ENCODE results near the gene TRAF4.
"Not testable (repeated sequence)": the region's sequence is repeated elsewhere in the genome, so short reads cannot be mapped to it uniquely, and the experiment has no call there.

Gene TRAF4

GRCh38 chr17:28715217-28715616 is 28.6 kb upstream of the TRAF4 start:
- ATAC-seq (no peak), DNase-seq (no peak)

GRCh38 chr17:28716740-28717577 is 26.9 kb upstream of the TRAF4 start:
- DNase-seq, result no peak

GRCh38 chr17:28717578-28718332 is 26.1 kb upstream of the TRAF4 start, which contains the start of gene RAB34:
Gene RAB34, minus strand, starts transcription at chr17:28717868. Its CDS starts 602 bp downstream, at chr17:28717266.
- DNase-seq, result peak; percentile 50
- ATAC-seq, result no peak

More at GRCh38 chr17:28716740-28717577, 26.9 kb upstream of the TRAF4 start:
- ATAC-seq, result no peak

GRCh38 chr17:28718333-28719020 is 25.3 kb upstream of the TRAF4 start:
- no peak for DNase-seq

GRCh38 chr17:28719021-28719433 is 24.8 kb upstream of the TRAF4 start:
- no peak for ATAC-seq
- DNase-seq, result no peak

More at GRCh38 chr17:28718333-28719020, 25.3 kb upstream of the TRAF4 start:
- ATAC-seq, result no peak

- peak; percentile 54 for DNase-seq
- ATAC-seq, result peak; percentile 2
These were observed 23.4 kb upstream of the TRAF4 start for GRCh38 chr17:28720247-28720996.

- ATAC-seq, DNase-seq: not testable (repeated sequence)
These were observed 22.8 kb upstream of the TRAF4 start for GRCh38 chr17:28720997-28721329.

GRCh38 chr17:28722417-28723158 is 21.2 kb upstream of the TRAF4 start:
- ATAC-seq (no peak), DNase-seq (no peak)

GRCh38 chr17:28723159-28723835 is 20.5 kb upstream of the TRAF4 start:
- DNase-seq, result no peak
- ATAC-seq, result no peak

- ATAC-seq, DNase-seq: not testable (repeated sequence)
These were observed 19.8 kb upstream of the TRAF4 start for GRCh38 chr17:28723836-28724499.

GRCh38 chr17:28724500-28725165 is 19.2 kb upstream of the TRAF4 start:
- peak; percentile 33 for DNase-seq

GRCh38 chr17:28725166-28725659 is 18.6 kb upstream of the TRAF4 start:
- no peak for DNase-seq
- ATAC-seq, result no peak

More at GRCh38 chr17:28724500-28725165, 19.2 kb upstream of the TRAF4 start:
- ATAC-seq, result no peak

GRCh38 chr17:28725660-28726225 is 18.1 kb upstream of the TRAF4 start:
- peak; percentile 28 for ATAC-seq
- peak; percentile 79 for DNase-seq

- DNase-seq, result peak; percentile 82
These were observed 17.6 kb upstream of the TRAF4 start, which contains the start of gene TLCD1 for GRCh38 chr17:28726226-28726626. Gene TLCD1, minus strand, starts transcription at chr17:28726233. Its CDS starts 136 bp downstream, at chr17:28726097.

GRCh38 chr17:28726627-28727491 is 17.0 kb upstream of the TRAF4 start:
- peak; percentile 95 for DNase-seq
- ATAC-seq, result peak; percentile 34

More at GRCh38 chr17:28726226-28726626, 17.6 kb upstream of the TRAF4 start, which contains the start of gene TLCD1:
- peak; percentile 42 for ATAC-seq

GRCh38 chr17:28728364-28729200 is 15.2 kb upstream of the TRAF4 start, which contains the start of gene NEK8:
Gene NEK8, plus strand, starts transcription at chr17:28728788. Its CDS starts 26 bp downstream, at chr17:28728814.
- ATAC-seq (peak; percentile 26), DNase-seq (peak; percentile 99)
